Left lobe of liver (tissue), 2 donors: Measurements from ENCODE around the gene PSIP1. TPM values are rescaled to one million over a fixed set of nuclear protein-coding genes. Genes with fewer than 3 reads are reported as not detected.
"Not testable (repeated sequence)": the region's sequence is repeated elsewhere in the genome, so short reads cannot be mapped to it uniquely, and the experiment has no call there.

ENCODE experiments used
- ATAC-seq: fragments of 200-7000 bp; cut with Tn5 transposase; one replicate; pipeline ENCODE4 v1.9.1; 2020; ENCODE audit warnings: mild to moderate bottlenecking, moderate library complexity
- DNase-seq: peaks from one replicate; pipeline ENCODE4 v3.0.0-alpha.2; 2020; ENCODE audit warnings: low spot score
- total RNA-seq: library from RNA; stranded (reverse); gene quantifications from one replicate; pipeline ENCODE4 v1.2.1, GENCODE V29; 2021
- donor health status: DM: no; HTN: no; CAD: no; lungs with moderate emphysema.
- donor health status: DM: no; HTN: yes; CAD: no.

PSIP1 gene
- total RNA-seq, 1 donor from 2014 or later: 8.2 TPM

- not testable (repeated sequence) for ATAC-seq, DNase-seq
Measured at GRCh38 chr9:15442264-15442663, 68.5 kb downstream of the PSIP1 start.

- not testable (repeated sequence) for DNase-seq, ATAC-seq
Measured at GRCh38 chr9:15441841-15442240, 68.9 kb downstream of the PSIP1 start.

- ATAC-seq: no peak
- no peak for DNase-seq
Measured at GRCh38 chr9:15438891-15439290, 71.9 kb downstream of the PSIP1 start.

GRCh38 chr9:15433661-15434060 lies 77.1 kb downstream of the PSIP1 start:
- ATAC-seq: no peak
- no peak for DNase-seq

GRCh38 chr9:15433191-15433590 lies 77.6 kb downstream of the PSIP1 start:
- ATAC-seq (no peak), DNase-seq (no peak)

GRCh38 chr9:15430920-15431844 lies 79.6 kb downstream of the PSIP1 start:
- ATAC-seq (peak; percentile 73), DNase-seq (no peak)

GRCh38 chr9:15427702-15428101 lies 83.1 kb downstream of the PSIP1 start:
- ATAC-seq, DNase-seq: not testable (repeated sequence)

- ATAC-seq (no peak), DNase-seq (no peak)
Measured at GRCh38 chr9:15426019-15426418, 84.8 kb downstream of the PSIP1 start.

- peak; percentile 56 for ATAC-seq
- DNase-seq: no peak
Measured at GRCh38 chr9:15423231-15423985, 87.4 kb downstream of the PSIP1 start.

GRCh38 chr9:15422372-15423230 lies 88.2 kb downstream of the PSIP1 start, which contains the start of gene SNAPC3:
Gene SNAPC3, plus strand, starts transcription at chr9:15422876. Its CDS starts 4 bp downstream, at chr9:15422880.
- ATAC-seq: peak; percentile 98
- peak; percentile 96 for DNase-seq

GRCh38 chr9:15421990-15422371 lies 88.8 kb downstream of the PSIP1 start:
- DNase-seq (no peak), ATAC-seq (no peak)

- DNase-seq: no peak
- ATAC-seq: no peak
Measured at GRCh38 chr9:15421532-15421931, 89.2 kb downstream of the PSIP1 start.

- no peak for ATAC-seq
Measured at GRCh38 chr9:15420796-15421195, 90.0 kb downstream of the PSIP1 start.

GRCh38 chr9:15417626-15418025 lies 93.1 kb downstream of the PSIP1 start:
- DNase-seq (no peak), ATAC-seq (no peak)

More at GRCh38 chr9:15420796-15421195, 90.0 kb downstream of the PSIP1 start:
- no peak for DNase-seq

- DNase-seq (no peak), ATAC-seq (peak; percentile 91)
Measured at GRCh38 chr9:15416880-15417279, 93.9 kb downstream of the PSIP1 start.

Other genes with a start within 250 kb of the PSIP1 start
- 7.1 TPM for gene TTC39B, start 203.8 kb downstream of the PSIP1 start, total RNA-seq
- 12.9 TPM for gene SNAPC3, start 88.1 kb downstream of the PSIP1 start, total RNA-seq
- gene CCDC171, start 42.1 kb upstream of the PSIP1 start, total RNA-seq: 0.45 TPM